Measurements from ENCODE around the gene SNX25. TPM values are rescaled to one million over a fixed set of nuclear protein-coding genes. Genes with fewer than 3 reads are reported as not detected.

Gene SNX25
- total and polyA plus RNA-seq, 2 of the 13 experiments (the other 11 are each of a cell fraction or from before 2014, with no cell fraction given): 23.4 to 23.5 TPM

DNA sequence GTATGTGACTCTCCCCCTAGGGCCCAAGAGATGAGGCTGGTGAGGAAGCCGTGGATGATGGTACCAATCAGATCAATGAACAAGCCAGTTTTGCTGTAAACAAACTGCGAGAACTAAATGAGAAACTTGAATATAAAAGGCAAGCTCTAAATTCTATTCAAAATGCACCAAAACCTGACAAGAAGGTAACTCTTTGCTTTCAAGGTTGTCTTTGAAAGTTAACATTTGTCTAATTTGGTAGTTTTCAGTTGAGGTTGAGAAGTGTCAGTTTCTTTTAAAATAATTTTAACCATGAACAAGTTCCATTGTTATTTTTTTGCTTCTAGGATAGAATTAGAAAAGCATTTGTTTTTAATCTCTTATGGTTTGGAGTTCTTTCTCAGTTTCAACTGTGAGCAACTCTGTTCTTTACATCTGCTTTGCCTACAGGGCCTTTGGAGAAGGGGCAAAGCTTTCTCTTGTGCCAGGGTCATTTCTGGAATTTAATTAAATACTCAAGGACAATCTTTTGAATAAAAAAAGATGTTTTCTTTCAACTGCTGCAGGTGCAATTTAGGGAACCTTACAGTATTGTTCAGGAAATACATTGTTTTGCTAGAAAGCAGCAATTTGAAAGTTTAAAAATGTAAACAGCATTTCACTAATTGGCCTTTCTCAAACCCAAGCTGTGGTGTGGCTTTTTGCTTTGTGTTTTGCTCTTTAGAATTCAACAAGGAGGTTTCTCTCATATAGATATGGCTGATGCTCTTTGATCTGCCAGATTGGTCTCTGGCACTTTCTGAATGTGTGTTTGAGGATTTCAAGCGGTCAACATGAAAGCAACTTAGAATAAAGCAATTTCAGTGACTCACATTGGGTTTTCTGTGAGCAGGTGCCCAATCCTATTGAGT lies 123.4 kb downstream of the SNX25 start (continued):
- TF ChIP-seq, protein P1, sequence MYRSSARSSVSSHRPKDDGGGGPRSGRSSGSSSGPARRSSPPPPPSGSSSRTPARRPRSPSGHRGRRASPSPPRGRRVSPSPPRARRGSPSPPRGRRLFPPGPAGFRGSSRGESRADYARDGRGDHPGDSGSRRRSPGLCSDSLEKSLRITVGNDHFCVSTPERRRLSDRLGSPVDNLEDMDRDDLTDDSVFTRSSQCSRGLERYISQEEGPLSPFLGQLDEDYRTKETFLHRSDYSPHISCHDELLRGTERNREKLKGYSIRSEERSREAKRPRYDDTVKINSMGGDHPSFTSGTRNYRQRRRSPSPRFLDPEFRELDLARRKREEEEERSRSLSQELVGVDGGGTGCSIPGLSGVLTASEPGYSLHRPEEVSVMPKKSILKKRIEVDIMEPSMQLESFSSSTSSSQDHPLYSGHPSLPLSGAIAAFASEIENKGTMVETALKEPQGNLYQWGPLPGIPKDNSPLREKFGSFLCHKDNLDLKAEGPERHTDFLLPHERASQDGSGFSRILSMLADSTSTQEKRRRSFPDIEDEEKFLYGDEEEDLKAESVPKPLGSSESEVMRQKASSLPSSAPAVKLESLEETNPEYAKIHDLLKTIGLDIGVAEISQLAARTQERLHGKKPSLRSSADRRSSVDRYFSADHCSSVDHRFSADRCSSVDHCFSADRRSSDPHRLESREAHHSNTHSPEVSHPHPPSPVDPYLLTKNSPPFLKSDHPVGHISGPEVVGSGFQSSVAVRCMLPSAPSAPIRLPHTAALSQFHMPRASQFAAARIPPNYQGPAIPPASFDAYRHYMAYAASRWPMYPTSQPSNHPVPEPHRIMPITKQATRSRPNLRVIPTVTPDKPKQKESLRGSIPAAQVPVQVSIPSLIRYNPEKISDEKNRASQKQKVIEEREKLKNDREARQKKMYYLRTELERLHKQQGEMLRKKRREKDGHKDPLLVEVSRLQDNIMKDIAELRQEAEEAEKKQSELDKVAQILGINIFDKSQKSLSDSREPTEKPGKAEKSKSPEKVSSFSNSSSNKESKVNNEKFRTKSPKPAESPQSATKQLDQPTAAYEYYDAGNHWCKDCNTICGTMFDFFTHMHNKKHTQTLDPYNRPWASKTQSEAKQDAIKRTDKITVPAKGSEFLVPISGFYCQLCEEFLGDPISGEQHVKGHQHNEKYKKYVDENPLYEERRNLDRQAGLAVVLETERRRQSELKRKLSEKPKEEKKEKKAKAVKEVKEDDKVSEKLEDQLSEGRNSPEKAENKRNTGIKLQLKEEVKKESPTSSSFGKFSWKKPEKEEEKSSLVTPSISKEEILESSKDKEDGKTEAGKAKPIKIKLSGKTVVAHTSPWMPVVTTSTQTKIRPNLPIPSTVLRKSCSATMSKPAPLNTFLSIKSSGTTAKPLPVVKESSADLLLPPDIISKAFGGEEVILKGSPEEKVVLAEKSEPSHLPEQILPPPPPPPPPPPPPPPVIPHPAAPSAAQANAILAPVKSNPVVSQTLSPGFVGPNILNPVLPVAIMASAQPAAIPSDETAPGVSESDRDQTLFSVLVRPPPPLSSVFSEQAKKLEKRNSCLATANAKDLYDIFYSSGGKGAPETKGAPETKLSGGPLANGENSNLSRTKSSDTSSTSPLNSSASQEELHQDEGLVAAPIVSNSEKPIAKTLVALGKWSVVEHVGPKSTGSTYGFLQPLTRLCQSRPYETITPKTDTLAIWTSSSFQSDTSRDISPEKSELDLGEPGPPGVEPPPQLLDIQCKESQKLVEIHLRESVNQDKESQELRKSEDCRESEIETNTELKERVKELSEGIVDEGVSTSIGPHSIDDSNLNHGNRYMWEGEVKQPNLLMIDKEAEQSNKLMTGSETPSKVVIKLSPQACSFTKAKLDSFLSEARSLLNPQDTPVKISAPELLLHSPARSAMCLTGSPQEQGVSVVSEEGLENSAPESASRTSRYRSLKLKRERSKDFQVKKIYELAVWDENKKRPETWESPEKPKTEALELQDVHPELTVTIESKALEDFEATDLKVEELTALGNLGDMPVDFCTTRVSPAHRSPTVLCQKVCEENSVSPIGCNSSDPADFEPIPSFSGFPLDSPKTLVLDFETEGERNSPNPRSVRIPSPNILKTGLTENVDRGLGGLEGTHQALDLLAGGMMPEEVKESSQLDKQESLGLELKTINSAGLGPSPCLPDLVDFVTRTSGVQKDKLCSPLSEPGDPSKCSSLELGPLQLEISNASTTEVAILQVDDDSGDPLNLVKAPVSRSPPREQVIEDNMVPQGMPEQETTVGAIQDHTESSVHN (CRISPR knock-in tag; IDR thresholded peaks at IDR 0.05): no peak
- TF ChIP-seq TRIM24 (CRISPR knock-in tag; IDR thresholded peaks at IDR 0.05) (no peak), NCOA1 (CRISPR knock-in tag; IDR thresholded peaks at IDR 0.05) (no peak), MAFF (IDR thresholded peaks at IDR 0.05; ENCODE audit: low read depth, low read length) (no peak), SOX6 (IDR thresholded peaks at IDR 0.05) (no peak), SOX6 (CRISPR knock-in tag; IDR thresholded peaks at IDR 0.05) (peak; percentile 85), PCBP1 (IDR thresholded peaks at IDR 0.05; ENCODE audit: borderline replicate concordance, low read depth, low read length) (no peak), ZNF672 (CRISPR knock-in tag; IDR thresholded peaks at IDR 0.05) (no peak), ZNF816 (CRISPR knock-in tag; IDR thresholded peaks at IDR 0.05; ENCODE audit: borderline replicate concordance) (no peak), ZNF619 (CRISPR knock-in tag; IDR thresholded peaks at IDR 0.05) (no peak), TP53 (CRISPR knock-in tag; conservative IDR thresholded peaks at IDR 0.05) (no peak), PITX1 (CRISPR knock-in tag; IDR thresholded peaks at IDR 0.05) (peak; percentile 64), EED (CRISPR knock-in tag; IDR thresholded peaks at IDR 0.05) (no peak), DPF2 (CRISPR knock-in tag; IDR thresholded peaks at IDR 0.05; ENCODE audit: borderline replicate concordance, low read depth) (no peak)
- TF ChIP-seq, protein P2, sequence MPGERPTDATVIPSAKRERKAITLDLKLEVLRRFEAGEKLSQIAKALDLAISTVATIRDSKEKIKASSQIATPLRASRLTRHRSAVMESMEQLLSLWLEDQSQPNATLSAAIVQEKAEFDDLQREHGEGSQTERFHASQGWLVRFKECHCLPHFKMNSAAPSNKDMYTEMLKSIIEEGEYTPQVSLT (CRISPR knock-in tag; IDR thresholded peaks at IDR 0.05; ENCODE audit: borderline replicate concordance, low read depth): no peak
- TF ChIP-seq, protein P3, sequence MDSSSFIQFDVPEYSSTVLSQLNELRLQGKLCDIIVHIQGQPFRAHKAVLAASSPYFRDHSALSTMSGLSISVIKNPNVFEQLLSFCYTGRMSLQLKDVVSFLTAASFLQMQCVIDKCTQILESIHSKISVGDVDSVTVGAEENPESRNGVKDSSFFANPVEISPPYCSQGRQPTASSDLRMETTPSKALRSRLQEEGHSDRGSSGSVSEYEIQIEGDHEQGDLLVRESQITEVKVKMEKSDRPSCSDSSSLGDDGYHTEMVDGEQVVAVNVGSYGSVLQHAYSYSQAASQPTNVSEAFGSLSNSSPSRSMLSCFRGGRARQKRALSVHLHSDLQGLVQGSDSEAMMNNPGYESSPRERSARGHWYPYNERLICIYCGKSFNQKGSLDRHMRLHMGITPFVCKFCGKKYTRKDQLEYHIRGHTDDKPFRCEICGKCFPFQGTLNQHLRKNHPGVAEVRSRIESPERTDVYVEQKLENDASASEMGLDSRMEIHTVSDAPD (CRISPR knock-in tag; IDR thresholded peaks at IDR 0.05): no peak
- TF ChIP-seq, protein P4, sequence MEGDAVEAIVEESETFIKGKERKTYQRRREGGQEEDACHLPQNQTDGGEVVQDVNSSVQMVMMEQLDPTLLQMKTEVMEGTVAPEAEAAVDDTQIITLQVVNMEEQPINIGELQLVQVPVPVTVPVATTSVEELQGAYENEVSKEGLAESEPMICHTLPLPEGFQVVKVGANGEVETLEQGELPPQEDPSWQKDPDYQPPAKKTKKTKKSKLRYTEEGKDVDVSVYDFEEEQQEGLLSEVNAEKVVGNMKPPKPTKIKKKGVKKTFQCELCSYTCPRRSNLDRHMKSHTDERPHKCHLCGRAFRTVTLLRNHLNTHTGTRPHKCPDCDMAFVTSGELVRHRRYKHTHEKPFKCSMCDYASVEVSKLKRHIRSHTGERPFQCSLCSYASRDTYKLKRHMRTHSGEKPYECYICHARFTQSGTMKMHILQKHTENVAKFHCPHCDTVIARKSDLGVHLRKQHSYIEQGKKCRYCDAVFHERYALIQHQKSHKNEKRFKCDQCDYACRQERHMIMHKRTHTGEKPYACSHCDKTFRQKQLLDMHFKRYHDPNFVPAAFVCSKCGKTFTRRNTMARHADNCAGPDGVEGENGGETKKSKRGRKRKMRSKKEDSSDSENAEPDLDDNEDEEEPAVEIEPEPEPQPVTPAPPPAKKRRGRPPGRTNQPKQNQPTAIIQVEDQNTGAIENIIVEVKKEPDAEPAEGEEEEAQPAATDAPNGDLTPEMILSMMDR (CRISPR knock-in tag; IDR thresholded peaks at IDR 0.05): no peak
